ENCODE results near the gene FBXW11. TPM values are rescaled to one million over a fixed set of nuclear protein-coding genes. Genes with fewer than 3 reads are reported as not detected.

FBXW11 gene
- total and polyA plus RNA-seq, 10 of the 15 experiments (the other 5 are each of a cell fraction or from before 2014, with no cell fraction given): 4.3 to 61.5 (median 40.0) TPM

GRCh38 chr5:171986772-171987171, 19.7 kb downstream of the FBXW11 start (continued):
- TF ChIP-seq ZBTB11 (CRISPR knock-in tag; IDR thresholded peaks at IDR 0.05): no peak
- TF ChIP-seq MAX (IDR thresholded peaks at IDR 0.05; ENCODE audit: low read depth, low read length): no peak
- no peak for TF ChIP-seq CUX1 (IDR thresholded peaks at IDR 0.05; ENCODE audit: insufficient replicate concordance, low read depth, low read length)
- no peak for TF ChIP-seq ZBTB4 (CRISPR knock-in tag; IDR thresholded peaks at IDR 0.05)
- no peak for TF ChIP-seq IRF5 (IDR thresholded peaks at IDR 0.05; ENCODE audit: borderline replicate concordance)
- TF ChIP-seq NR2F1 (conservative IDR thresholded peaks at IDR 0.05): no peak
- TF ChIP-seq CEBPB (IDR thresholded peaks at IDR 0.05; ENCODE audit: borderline replicate concordance in 1 of 2, low read depth in 2 of 2, low read length in 2 of 2): no peak
- no peak for TF ChIP-seq USF1 (IDR thresholded peaks at IDR 0.05; ENCODE audit: borderline replicate concordance, extremely low read length, insufficient read depth, low read depth, low read length)
- TF ChIP-seq, protein P1, sequence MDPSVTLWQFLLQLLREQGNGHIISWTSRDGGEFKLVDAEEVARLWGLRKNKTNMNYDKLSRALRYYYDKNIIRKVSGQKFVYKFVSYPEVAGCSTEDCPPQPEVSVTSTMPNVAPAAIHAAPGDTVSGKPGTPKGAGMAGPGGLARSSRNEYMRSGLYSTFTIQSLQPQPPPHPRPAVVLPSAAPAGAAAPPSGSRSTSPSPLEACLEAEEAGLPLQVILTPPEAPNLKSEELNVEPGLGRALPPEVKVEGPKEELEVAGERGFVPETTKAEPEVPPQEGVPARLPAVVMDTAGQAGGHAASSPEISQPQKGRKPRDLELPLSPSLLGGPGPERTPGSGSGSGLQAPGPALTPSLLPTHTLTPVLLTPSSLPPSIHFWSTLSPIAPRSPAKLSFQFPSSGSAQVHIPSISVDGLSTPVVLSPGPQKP (IDR thresholded peaks at IDR 0.05; ENCODE audit: low read depth, low read length): no peak
